HCT116 (cell line): ENCODE data around the gene OCSTAMP. TPM values are rescaled to one million over a fixed set of nuclear protein-coding genes. Genes with fewer than 3 reads are reported as not detected.

Source experiments
- ATAC-seq: fragments of 200-7000 bp; cut with Tn5 transposase; 2 replicates; pipeline ENCODE4 v1.9.1; 2020; ENCODE audit warnings: mild to moderate bottlenecking, moderate library complexity
- BruUV-seq: library from RNA; stranded (reverse); fragments of 400-500 nt; replicated peaks from 2 replicates; lab custom pipeline; 2021; lab: Mats Ljungman, UMichigan
- CTCF ChIA-PET: fragments of 300-600 bp; sonication (Branson Sonifier 250); formaldehyde crosslinking; loops from one replicate; lab custom pipeline; 2021; ENCODE audit warnings: antibody characterized with exemption; lab: Charles Lee
- POLR2A ChIA-PET: fragments of 300-600, 350-600 bp; sonication (Branson Sonifier 250); formaldehyde crosslinking; loops from one replicate; lab custom pipeline; 2021; ENCODE audit warnings: antibody characterized with exemption; lab: Charles Lee
- RAD21 ChIA-PET, 2 experiments: fragments of 300-600 bp; sonication (Branson Sonifier 250); formaldehyde crosslinking; loops; one replicate each; lab custom pipeline; 2023; ENCODE audit warnings: low total read pairs in 2 of 2; ENCODE audit not compliant: uncharacterized antibody in 2 of 2, unreplicated experiment in 2 of 2, low non-redundant PET in 1 of 2; lab: Charles Lee
- DNase-seq: peaks from one replicate; pipeline ENCODE4 v3.0.0-alpha.2; 2010; ENCODE audit warnings: low read depth, low spot score
- H2AFZ ChIP-seq: fragments of 200-600 bp; shearing (Covaris generic), sonication (generic); 2 replicates; pipeline ENCODE4 v1.6.1; 2017; ENCODE audit warnings: low read depth, mixed run types, mixed read lengths, antibody characterized with exemption, low read length; ENCODE audit not compliant: poor library complexity, severe bottlenecking
- H3K27ac ChIP-seq: 2 replicates; pipeline ENCODE4 v1.5.1; 2012; ENCODE audit warnings: low read depth, low read length
- H3K27me3 ChIP-seq: fragments of 200-600 bp; sonication (generic); 2 replicates; pipeline ENCODE4 v1.6.1; 2016; ENCODE audit warnings: mixed run types, low read length, mixed read lengths; ENCODE audit not compliant: insufficient read depth
- H3K36me3 ChIP-seq, 2 experiments: fragments of 200-500 bp in 1 of 2; fragments of 200-600 bp in 1 of 2; sonication (Bioruptor generic) in 1 of 2; sonication (generic) in 1 of 2; 2 replicates each; pipeline versions ENCODE4 v1.5.1 to v1.6.1; 2014 to 2016; ENCODE audit warnings: low read length in 2 of 2, inconsistent platforms in 1 of 2, mixed read lengths in 1 of 2, mixed run types in 1 of 2; ENCODE audit not compliant: insufficient read depth in 2 of 2, control insufficient read depth in 1 of 2
- H3K4me1 ChIP-seq, 2 experiments: fragments of 200-600 bp in 1 of 2; sonication (generic) in 1 of 2; 2 replicates each; pipeline versions ENCODE4 v1.5.1 to v1.6.1; 2012 to 2017; ENCODE audit warnings: low read length in 2 of 2, inconsistent platforms in 1 of 2, mild to moderate bottlenecking in 1 of 2, mixed read lengths in 1 of 2, mixed run types in 1 of 2, moderate library complexity in 1 of 2; ENCODE audit not compliant: insufficient read depth in 2 of 2, control insufficient read depth in 1 of 2
- H3K4me2 ChIP-seq: fragments of 200-600 bp; sonication (generic); 2 replicates; pipeline ENCODE4 v1.6.1; 2017; ENCODE audit warnings: mixed run types, low read length, mixed read lengths
- H3K4me3 ChIP-seq, 2 experiments: fragments of 200-600 bp in 1 of 2; sonication (generic) in 1 of 2; replicated peaks in 1 of 2; 2 replicates each; pipeline ENCODE4 v1.5.1; 2011 to 2016; ENCODE audit warnings: low read length in 2 of 2, control low read depth in 1 of 2, low read depth in 1 of 2, mild to moderate bottlenecking in 1 of 2, mixed read lengths in 1 of 2, mixed run types in 1 of 2
- H3K79me2 ChIP-seq: fragments of 200-600 bp; sonication (generic); 2 replicates; pipeline ENCODE4 v1.6.1; 2017; ENCODE audit warnings: mild to moderate bottlenecking, mixed run types, low read length, moderate library complexity, mixed read lengths; ENCODE audit not compliant: insufficient read depth
- H3K9ac ChIP-seq: fragments of 200-600 bp; sonication (generic); 2 replicates; pipeline ENCODE4 v1.6.1; 2016; ENCODE audit warnings: low read length, mixed read lengths
- H3K9me2 ChIP-seq: fragments of 200-600 bp; sonication (generic), shearing (Covaris generic); 2 replicates; pipeline ENCODE4 v1.6.1; 2017; ENCODE audit warnings: mixed run types, mild to moderate bottlenecking, moderate library complexity; ENCODE audit not compliant: insufficient read depth
- H3K9me3 ChIP-seq, 2 experiments: fragments of 200-500 bp in 1 of 2; fragments of 200-600 bp in 1 of 2; sonication (Bioruptor generic) in 1 of 2; sonication (generic) in 1 of 2; 2 replicates each; pipeline ENCODE4 v1.6.1; 2014 to 2017; ENCODE audit warnings: low read length in 2 of 2, mixed read lengths in 2 of 2, inconsistent platforms in 1 of 2, low read depth in 1 of 2, mild to moderate bottlenecking in 1 of 2, mixed run types in 1 of 2, moderate library complexity in 1 of 2; ENCODE audit not compliant: control insufficient read depth in 1 of 2, insufficient read depth in 1 of 2
- H4K20me1 ChIP-seq: fragments of 200-600 bp; sonication (generic), shearing (Covaris generic); 2 replicates; pipeline ENCODE4 v1.6.1; 2017; ENCODE audit warnings: mixed run types, mild to moderate bottlenecking, moderate library complexity; ENCODE audit not compliant: insufficient read depth
- ATF3 ChIP-seq: IDR thresholded peaks from 2 replicates; pipeline ENCODE4 v1.6.1; 2012
- CBX3 ChIP-seq: IDR thresholded peaks from 2 replicates; pipeline ENCODE4 v1.6.1; 2012; ENCODE audit warnings: low read depth
- CEBPB ChIP-seq: IDR thresholded peaks from 2 replicates; pipeline ENCODE4 v1.6.1; 2012; ENCODE audit warnings: low read depth
- ELF1 ChIP-seq: IDR thresholded peaks from 2 replicates; pipeline ENCODE4 v1.6.1; 2012; ENCODE audit warnings: low read depth, borderline replicate concordance
- EZH2 ChIP-seq: fragments of 200-600 bp; sonication (generic); IDR thresholded peaks from 2 replicates; pipeline ENCODE4 v1.6.1; 2017; ENCODE audit warnings: antibody characterized with exemption, mixed run types
- JUND ChIP-seq: IDR thresholded peaks from 2 replicates; pipeline ENCODE4 v1.6.1; 2012
- MAX ChIP-seq: IDR thresholded peaks from 2 replicates; pipeline ENCODE4 v1.6.1; 2012
- POLR2A ChIP-seq: IDR thresholded peaks from 2 replicates; pipeline ENCODE4 v1.7.0; 2011; ENCODE audit warnings: borderline replicate concordance; ENCODE audit not compliant: insufficient read depth, insufficient read length; ENCODE audit errors: extremely low read depth
- POLR2AphosphoS5 ChIP-seq: IDR thresholded peaks from 2 replicates; pipeline ENCODE4 v1.6.1; 2011; ENCODE audit warnings: mild to moderate bottlenecking, low read depth, low read length, moderate library complexity
- RAD21 ChIP-seq: IDR thresholded peaks from 2 replicates; pipeline ENCODE4 v1.6.1; 2012; ENCODE audit warnings: low read depth, mild to moderate bottlenecking
- REST ChIP-seq: IDR thresholded peaks from 2 replicates; pipeline ENCODE4 v1.6.1; 2012; ENCODE audit warnings: low read depth
- SIN3A ChIP-seq: IDR thresholded peaks from 2 replicates; pipeline ENCODE4 v1.6.1; 2012; ENCODE audit warnings: low read depth
- SRF ChIP-seq: IDR thresholded peaks from 2 replicates; pipeline ENCODE4 v1.6.1; 2012; ENCODE audit warnings: low read depth
- ZNF274 ChIP-seq: fragments of 200-500 bp; sonication (Bioruptor generic); IDR thresholded peaks from 2 replicates; pipeline ENCODE4 v1.6.1; 2014; ENCODE audit warnings: mild to moderate bottlenecking, low read depth, low read length, inconsistent platforms
- intact Hi-C: fragments of 100-400 bp; cut with micrococcal nuclease; formaldehyde crosslinking; loops from 2 replicates; pipeline ENCODE4 v1.10.0; 2022
- total RNA-seq: library from RNA; stranded (reverse); gene quantifications from one replicate; pipeline ENCODE4 v1.2.1, GENCODE V29; 2021; ENCODE audit not compliant: unreplicated experiment

The OCSTAMP gene
- total RNA-seq, 1 experiment from 2014 or later = not detected

- BruUV-seq = no TSS peak
- no peaks in the 10 kb centered on the region for H3K4me1 ChIP-seq
- H3K4me3 ChIP-seq = no peak overlapping the region
- no peak overlapping the region for H3K27ac ChIP-seq
- no peaks in the 10 kb centered on the region for H4K20me1 ChIP-seq
- intact Hi-C loops = no loop called here
- H3K36me3 ChIP-seq = no peaks in the 10 kb centered on the region
- H3K79me2 ChIP-seq = no peaks in the 10 kb centered on the region
- TF ChIP-seq JUND = no peak
- no peak for TF ChIP-seq POLR2AphosphoS5
- TF ChIP-seq CEBPB = no peak
- TF ChIP-seq POLR2A = no peak
- no peak for TF ChIP-seq RAD21
- TF ChIP-seq ZNF274 = no peak
- no peak for TF ChIP-seq ATF3
- TF ChIP-seq SRF = no peak
- no peak for TF ChIP-seq EZH2
- no peak for TF ChIP-seq ELF1
- TF ChIP-seq CBX3 = no peak
- no peak for TF ChIP-seq REST
- TF ChIP-seq MAX = no peak
- no peak for TF ChIP-seq SIN3A
- H3K27me3 ChIP-seq = peaks cover 25% of the 10 kb centered on the region
- DNase-seq (no peak), ATAC-seq (no peak)
- no peaks in the 10 kb centered on the region for H3K9me3 ChIP-seq
- H2AFZ ChIP-seq = no peak overlapping the region
- ChIA-PET POLR2A (no interaction called here), RAD21 (no interaction called here), CTCF (no interaction called here)
- no peak overlapping the region for H3K4me2 ChIP-seq
- H3K9me2 ChIP-seq = no peaks in the 10 kb centered on the region
- H3K9ac ChIP-seq = no peak overlapping the region
These were observed 7.4 kb downstream of the OCSTAMP start for GRCh38 chr20:46543033-46543432.
